Endothelial cell of umbilical vein (primary cell): ENCODE data around the gene FHIT. TPM values are rescaled to one million over a fixed set of nuclear protein-coding genes. Genes with fewer than 3 reads are reported as not detected.

Experiments used
- BruUV-seq: library from RNA; stranded (reverse); fragments of 400-500 nt; replicated peaks from 2 replicates; lab custom pipeline; 2021; lab: Mats Ljungman, UMichigan
- CTCF ChIA-PET: fragments of 300-600, 350-600 bp; sonication (Branson Sonifier 250); formaldehyde crosslinking; loops from one replicate; lab custom pipeline; 2021; ENCODE audit warnings: antibody characterized with exemption, inconsistent platforms; lab: Charles Lee
- POLR2A ChIA-PET: fragments of 300-600, 350-600 bp; sonication (Branson Sonifier 250); formaldehyde crosslinking; loops from one replicate; lab custom pipeline; 2021; ENCODE audit warnings: antibody characterized with exemption, inconsistent platforms; lab: Charles Lee
- DNase-seq: peaks from one replicate; pipeline ENCODE4 v3.0.0-alpha.2; 2011; ENCODE audit warnings: low read depth, low spot score
- FAIRE-seq: peaks from 2 replicates; lab custom pipeline; 2011; peaks lifted over from hg19 to GRCh38; lab: Jason Lieb, UNC
- H2AFZ ChIP-seq: 2 replicates; pipeline ENCODE4 v1.6.0; 2012; ENCODE audit warnings: low read depth, low read length, control low read depth, inconsistent platforms
- H3K27ac ChIP-seq: 2 replicates; pipeline ENCODE4 v1.5.1; 2011; ENCODE audit warnings: low read depth, mild to moderate bottlenecking, control low read depth, low read length, moderate library complexity; ENCODE audit not compliant: insufficient read depth
- H3K27me3 ChIP-seq, 2 experiments: 2 replicates each; pipeline versions ENCODE4 v1.6.0 to v1.6.1; 2011; ENCODE audit warnings: low read length in 2 of 2, mixed read lengths in 1 of 2; ENCODE audit not compliant: control insufficient read depth in 2 of 2, insufficient read depth in 2 of 2
- H3K36me3 ChIP-seq, 2 experiments: 2 replicates in 1 of 2; 3 replicates in 1 of 2; pipeline ENCODE4 v1.5.1; 2011; ENCODE audit warnings: low read length in 2 of 2, mild to moderate bottlenecking in 1 of 2, moderate library complexity in 1 of 2; ENCODE audit not compliant: control insufficient read depth in 2 of 2, insufficient read depth in 2 of 2; ENCODE audit errors: extremely low read depth in 1 of 2
- H3K4me1 ChIP-seq: 3 replicates; pipeline ENCODE4 v1.5.1; 2011; ENCODE audit warnings: mild to moderate bottlenecking, low read length; ENCODE audit not compliant: control insufficient read depth, insufficient read depth; ENCODE audit errors: extremely low read depth
- H3K4me2 ChIP-seq: 2 replicates; pipeline ENCODE4 v1.6.1; 2011; ENCODE audit warnings: low read length, control low read depth, mixed read lengths; ENCODE audit not compliant: insufficient read depth
- H3K4me3 ChIP-seq, 3 experiments: fragments of 200-600 bp in 1 of 3; sonication (generic), shearing (Covaris generic) in 1 of 3; replicated peaks in 1 of 3; 2 replicates each; pipeline ENCODE4 v1.5.1; 2011 to 2016; ENCODE audit warnings: control low read depth in 3 of 3, low read length in 3 of 3, mild to moderate bottlenecking in 2 of 3, inconsistent platforms in 1 of 3, low read depth in 1 of 3, moderate library complexity in 1 of 3; ENCODE audit not compliant: insufficient read depth in 1 of 3
- H3K79me2 ChIP-seq: 2 replicates; pipeline ENCODE4 v1.6.0; 2012; ENCODE audit warnings: low read length, inconsistent platforms; ENCODE audit not compliant: control insufficient read depth, insufficient read depth
- H3K9ac ChIP-seq: replicated peaks from 2 replicates; pipeline ENCODE3; 2011; ENCODE audit warnings: low read length, control low read depth; ENCODE audit not compliant: insufficient read depth; ENCODE audit errors: extremely low read depth
- H3K9me1 ChIP-seq: replicated peaks from 3 replicates; pipeline ENCODE4 v1.6.0; 2011; ENCODE audit warnings: mild to moderate bottlenecking, low read length; ENCODE audit not compliant: control insufficient read depth, insufficient read depth; ENCODE audit errors: extremely low read depth
- H3K9me3 ChIP-seq: replicated peaks from 2 replicates; pipeline ENCODE4 v1.5.1; 2012; ENCODE audit warnings: low read length, inconsistent platforms; ENCODE audit not compliant: control insufficient read depth, insufficient read depth
- H4K20me1 ChIP-seq: replicated peaks from 2 replicates; pipeline ENCODE3; 2011; ENCODE audit warnings: mild to moderate bottlenecking, low read length; ENCODE audit not compliant: control insufficient read depth, insufficient read depth; ENCODE audit errors: extremely low read depth
- CTCF ChIP-seq, 2 donors: IDR thresholded peaks; 1 replicate in 1 of 2; 2 replicates in 1 of 2; pipeline ENCODE4 v1.5.1; 2011; ENCODE audit warnings: low read length in 2 of 2, mild to moderate bottlenecking in 2 of 2, moderate library complexity in 2 of 2, control low read depth in 1 of 2, inconsistent platforms in 1 of 2, low read depth in 1 of 2; ENCODE audit not compliant: insufficient read depth in 1 of 2; ENCODE audit errors: extremely low read depth in 1 of 2
- EZH2 ChIP-seq: IDR thresholded peaks from 2 replicates; pipeline ENCODE4 v1.6.1; 2012; ENCODE audit warnings: borderline replicate concordance, low read depth, mild to moderate bottlenecking, moderate library complexity, low read length, inconsistent platforms; ENCODE audit not compliant: severe bottlenecking
- FOS ChIP-seq: IDR thresholded peaks from 2 replicates; pipeline ENCODE4 v1.6.1; 2011; ENCODE audit warnings: mild to moderate bottlenecking, low read length, moderate library complexity, borderline replicate concordance; ENCODE audit not compliant: insufficient read depth
- GATA2 ChIP-seq: IDR thresholded peaks from 2 replicates; pipeline ENCODE4 v1.7.0; 2011; ENCODE audit warnings: low read depth, mild to moderate bottlenecking, moderate library complexity, mixed read lengths, low read length; ENCODE audit not compliant: insufficient read length, insufficient read depth
- JUN ChIP-seq: IDR thresholded peaks from 2 replicates; pipeline ENCODE4 v1.6.1; 2011; ENCODE audit warnings: borderline replicate concordance, low read depth; ENCODE audit not compliant: insufficient read length, insufficient read depth
- MYC ChIP-seq: IDR thresholded peaks from one replicate; pipeline ENCODE4 v1.6.1; 2011; ENCODE audit warnings: mild to moderate bottlenecking, low read depth, low read length
- POLR2A ChIP-seq: IDR thresholded peaks from 2 replicates; pipeline ENCODE4 v1.6.1; 2012; ENCODE audit warnings: low read depth, mild to moderate bottlenecking, control low read depth, low read length
- POLR2AphosphoS5 ChIP-seq: IDR thresholded peaks from 2 replicates; pipeline ENCODE4 v1.6.1; 2012; ENCODE audit warnings: low read depth, mild to moderate bottlenecking, control low read depth, low read length, moderate library complexity; ENCODE audit not compliant: insufficient read depth
- dilution Hi-C: fragments of 300-500 bp; cut with MboI; formaldehyde crosslinking; loops from one replicate; pipeline ENCODE4 v1.15.0; 2019; ENCODE audit warnings: low sequenced_read_pairs; ENCODE audit not compliant: extremely low pct_ligation_motif_present
- intact Hi-C: fragments of 100-400 bp; cut with micrococcal nuclease; formaldehyde crosslinking; loops from one replicate; pipeline ENCODE4 v1.10.0; 2022
- polyA plus RNA-seq, 4 experiments: library from polyadenylated mRNA; depleted of rRNA in 3 of 4; stranded (reverse) in 3 of 4; unstranded in 1 of 4; fragments of >200 nt; gene quantifications; 2 replicates each; pipeline versions ENCODE4 v1.2.1 to v1.2.3, GENCODE V29; 2011 to 2012; ENCODE audit warnings: missing spikeins in 1 of 4
- total RNA-seq: library from RNA; stranded (reverse); gene quantifications from 2 replicates; pipeline ENCODE4 v1.2.3, GENCODE V29; 2021
- TF ChIP-seq, protein P1 (sequence below): IDR thresholded peaks from 2 replicates; pipeline ENCODE4 v1.6.1; 2011; ENCODE audit not compliant: insufficient read depth, insufficient read length

The FHIT gene
- total and polyA plus RNA-seq, 2 donors (not counting 3 experiments of a cell fraction or from before 2014, with no cell fraction given): 0.47 to 2.2 TPM

DNA sequence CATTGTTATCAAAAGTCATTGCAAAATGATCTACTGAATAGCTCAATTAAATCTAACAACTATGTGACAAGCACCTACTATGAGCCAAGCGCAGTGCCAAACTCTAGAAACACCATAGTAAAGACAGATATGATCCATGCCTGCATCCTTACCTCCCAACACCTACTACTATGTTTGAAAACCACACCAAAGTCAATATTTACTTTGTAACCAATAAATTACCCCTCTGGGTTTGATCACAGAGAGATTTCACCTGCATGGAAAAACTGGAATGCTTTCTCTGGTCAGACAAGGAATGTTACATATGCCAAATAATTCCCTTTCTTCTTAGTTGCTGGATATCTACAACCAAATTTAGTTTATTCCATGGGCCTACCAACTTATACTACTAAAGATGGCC lies 422.2 kb downstream of the FHIT start:
- Histone ChIP-seq H3K27ac (no peak overlapping the region), H3K9me1 (no peaks in the 10 kb centered on the region), H3K9ac (no peak overlapping the region), H3K4me1 (no peaks in the 10 kb centered on the region), H2AFZ (no peak overlapping the region), H3K36me3 (no peaks in the 10 kb centered on the region), H3K79me2 (no peaks in the 10 kb centered on the region), H3K9me3 (no peaks in the 10 kb centered on the region), H3K4me3 (no peak overlapping the region), H3K4me2 (no peak overlapping the region), H3K27me3 (no peaks in the 10 kb centered on the region), H4K20me1 (no peaks in the 10 kb centered on the region)
- TF ChIP-seq EZH2 (no peak), MYC (no peak), POLR2A (no peak), CTCF (IDR thresholded peaks at IDR 0.05; ENCODE audit: extremely low read depth in 1 of 2, insufficient read depth in 1 of 2, low read depth in 1 of 2, low read length in 2 of 2) (no peak), JUN (no peak), POLR2AphosphoS5 (no peak), FOS (no peak), GATA2 (no peak)
- TF ChIP-seq, protein P1, sequence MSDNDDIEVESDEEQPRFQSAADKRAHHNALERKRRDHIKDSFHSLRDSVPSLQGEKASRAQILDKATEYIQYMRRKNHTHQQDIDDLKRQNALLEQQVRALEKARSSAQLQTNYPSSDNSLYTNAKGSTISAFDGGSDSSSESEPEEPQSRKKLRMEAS: no peak
- ChIA-PET CTCF (no interaction called here), POLR2A (no interaction called here)
- DNase-seq (no peak), FAIRE-seq (no peak)
- no TSS peak for BruUV-seq
- intact Hi-C loops: no loop called here
- dilution Hi-C loops: no loop called here
